ENCODE results near the gene PGF. TPM values are rescaled to one million over a fixed set of nuclear protein-coding genes. Genes with fewer than 3 reads are reported as not detected.
"Not testable (repeated sequence)": the region's sequence is repeated elsewhere in the genome, so short reads cannot be mapped to it uniquely, and the experiment has no call there.

The PGF gene
- total RNA-seq, 6 donors from 2014 or later, result 0.89 to 21.3 (median 5.0) TPM

- no peak for TF ChIP-seq POLR2AphosphoS5 (IDR thresholded peaks at IDR 0.05)
- no peak for TF ChIP-seq POLR2A (IDR thresholded peaks at IDR 0.05)
- TF ChIP-seq EP300 (IDR thresholded peaks at IDR 0.05), result no peak
- TF ChIP-seq CTCF (IDR thresholded peaks at IDR 0.05), result no peak
- 86 to 98% methylated on average over 11 of the region's 11 CpGs for WGBS, 2 donors
- Histone ChIP-seq H3K27ac (no peak overlapping the region), H3K27me3 (no peaks in the 10 kb centered on the region), H3K4me1 (peaks cover 19 to 50% (median 31%) of the 10 kb centered on the region in 4 donors), H3K36me3 (no peaks in the 10 kb centered on the region), H3K9me3 (no peaks in the 10 kb centered on the region), H3K4me3 (no peak overlapping the region)
- DNase-seq (no peak), ATAC-seq (ENCODE audit: low FRiP score in 2 of 2) (no peak)
Measured at GRCh38 chr14:74936151-74936550, 19.2 kb downstream of the PGF start.

GRCh38 chr14:74935360-74935680 lies 20.1 kb downstream of the PGF start:
- WGBS, 2 donors, result 66 to 74% methylated on average over 9 of the region's 9 CpGs

GRCh38 chr14:74934476-74935359 lies 20.7 kb downstream of the PGF start:
- 45 to 60% methylated on average over 17 to 26 of the region's 26 CpGs for WGBS, 2 donors
- peak; percentile 9 to 75 for ATAC-seq (ENCODE audit: low FRiP score in 2 of 2)
- peak; percentile 49 to 79 for DNase-seq
- Histone ChIP-seq H3K4me1 (peaks cover 7 to 36% (median 17%) of the 10 kb centered on the region in 4 donors), H3K27ac (peak overlapping the region; percentile 5 to 61 (median 35)), H3K9me3 (no peaks in the 10 kb centered on the region), H3K36me3 (no peaks in the 10 kb centered on the region), H3K27me3 (no peaks in the 10 kb centered on the region), H3K4me3 (no peak overlapping the region)
- TF ChIP-seq POLR2A (IDR thresholded peaks at IDR 0.05) (no peak), POLR2AphosphoS5 (IDR thresholded peaks at IDR 0.05) (peak; percentile 67 to 79), EP300 (IDR thresholded peaks at IDR 0.05) (peak in 1 of 4 donors; percentile 34)

More at GRCh38 chr14:74935360-74935680, 20.1 kb downstream of the PGF start:
- Histone ChIP-seq H3K9me3 (no peaks in the 10 kb centered on the region), H3K27me3 (no peaks in the 10 kb centered on the region), H3K4me3 (no peak overlapping the region), H3K36me3 (no peaks in the 10 kb centered on the region), H3K4me1 (peaks cover 11 to 42% (median 23%) of the 10 kb centered on the region in 4 donors), H3K27ac (peak overlapping the region; percentile 5 to 61 (median 35))
- ATAC-seq (ENCODE audit: low FRiP score in 2 of 2) (no peak), DNase-seq (no peak)
- TF ChIP-seq POLR2A (IDR thresholded peaks at IDR 0.05) (no peak), EP300 (IDR thresholded peaks at IDR 0.05) (no peak), POLR2AphosphoS5 (IDR thresholded peaks at IDR 0.05) (no peak), CTCF (IDR thresholded peaks at IDR 0.05) (no peak)

GRCh38 chr14:74934041-74934440 lies 21.4 kb downstream of the PGF start:
- Histone ChIP-seq H3K27me3 (no peaks in the 10 kb centered on the region), H3K27ac (peak overlapping the region in 3 of 4 donors; percentile 5 to 61 (median 35)), H3K4me1 (peaks cover 6 to 31% (median 12%) of the 10 kb centered on the region in 4 donors), H3K4me3 (no peak overlapping the region), H3K9me3 (no peaks in the 10 kb centered on the region), H3K36me3 (no peaks in the 10 kb centered on the region)
- TF ChIP-seq EP300 (IDR thresholded peaks at IDR 0.05) (no peak), POLR2AphosphoS5 (IDR thresholded peaks at IDR 0.05) (no peak), CTCF (IDR thresholded peaks at IDR 0.05) (no peak), POLR2A (IDR thresholded peaks at IDR 0.05) (no peak)
- 41 to 46% methylated on average over 3 to 4 of the region's 4 CpGs for WGBS, 2 donors
- ATAC-seq (ENCODE audit: low FRiP score in 2 of 2) (no peak), DNase-seq (no peak)

- H3K9me3 ChIP-seq; H3K27ac ChIP-seq; DNase-seq; ATAC-seq (ENCODE audit: low FRiP score in 2 of 2); H3K4me3 ChIP-seq; H3K36me3 ChIP-seq; H3K27me3 ChIP-seq: not testable (repeated sequence)
- H3K4me1 ChIP-seq, result peaks cover 6 to 26% (median 10%) of the 10 kb centered on the region in 4 donors
- 76 to 83% methylated on average over 4 of the region's 4 CpGs for WGBS, 2 donors
Measured at GRCh38 chr14:74932936-74933335, 22.5 kb downstream of the PGF start.

Data from upper lobe of left lung (tissue), 6 donors.